ENCODE measurements around the gene IGFL2. TPM values are rescaled to one million over a fixed set of nuclear protein-coding genes. Genes with fewer than 3 reads are reported as not detected.

The IGFL2 gene
- total RNA-seq, 6 experiments from 2014 or later, result not detected

- ATAC-seq (no peak), DNase-seq (no peak)
- 47% methylated on average over 5 of the region's 6 CpGs for WGBS (ENCODE audit: insufficient coverage, low coverage, low lambda C conversion rate, missing lambda C conversion rate)
- intact Hi-C loops (cut with DNase I), result no loop called here
- Histone ChIP-seq H3K36me3 (no peaks in the 10 kb centered on the region), H3K27ac (no peak overlapping the region), H3K4me1 (no peaks in the 10 kb centered on the region), H3K9me3 (no peaks in the 10 kb centered on the region), H3K4me3 (no peak overlapping the region), H3K27me3 (no peaks in the 10 kb centered on the region)
- TF ChIP-seq POLR2A (IDR thresholded peaks at IDR 0.05) (no peak), CTCF (IDR thresholded peaks at IDR 0.05) (no peak)
Measured at GRCh38 chr19:46109876-46110275, 38.2 kb upstream of the IGFL2 start.

- Histone ChIP-seq H3K36me3 (no peaks in the 10 kb centered on the region), H3K27me3 (no peaks in the 10 kb centered on the region), H3K4me1 (no peaks in the 10 kb centered on the region), H3K9me3 (no peaks in the 10 kb centered on the region), H3K27ac (no peak overlapping the region), H3K4me3 (no peak overlapping the region)
- intact Hi-C loops (cut with DNase I), result no loop called here
- no peak for DNase-seq
- WGBS (ENCODE audit: insufficient coverage, low coverage, low lambda C conversion rate, missing lambda C conversion rate), result 50% methylated on average over 3 of the region's 3 CpGs
- TF ChIP-seq POLR2A (IDR thresholded peaks at IDR 0.05) (no peak), CTCF (IDR thresholded peaks at IDR 0.05) (no peak)
- no peak for ATAC-seq
Measured at GRCh38 chr19:46111376-46111775, 36.7 kb upstream of the IGFL2 start.

GRCh38 chr19:46112527-46112926 lies 35.5 kb upstream of the IGFL2 start:
- ATAC-seq, result no peak
- Histone ChIP-seq H3K9me3 (no peaks in the 10 kb centered on the region), H3K36me3 (no peaks in the 10 kb centered on the region), H3K27ac (no peak overlapping the region), H3K27me3 (no peaks in the 10 kb centered on the region), H3K4me3 (no peak overlapping the region), H3K4me1 (no peaks in the 10 kb centered on the region)
- TF ChIP-seq CTCF (IDR thresholded peaks at IDR 0.05) (no peak), POLR2A (IDR thresholded peaks at IDR 0.05) (no peak)
- DNase-seq, result no peak
- WGBS (ENCODE audit: insufficient coverage, low coverage, low lambda C conversion rate, missing lambda C conversion rate), result 49% methylated on average over 2 of the region's 2 CpGs
- intact Hi-C loops (cut with DNase I), result no loop called here

- DNase-seq (no peak), ATAC-seq (no peak)
- intact Hi-C loops (cut with DNase I), result no loop called here
- H3K4me3 ChIP-seq, result no peak overlapping the region
- 0% methylated on average over 1 of the region's 1 CpG for WGBS (ENCODE audit: insufficient coverage, low coverage, low lambda C conversion rate, missing lambda C conversion rate)
- no peaks in the 10 kb centered on the region for H3K4me1 ChIP-seq
- TF ChIP-seq POLR2A (IDR thresholded peaks at IDR 0.05), result no peak
- TF ChIP-seq CTCF (IDR thresholded peaks at IDR 0.05), result no peak
- H3K27ac ChIP-seq, result no peak overlapping the region
- H3K9me3 ChIP-seq, result no peaks in the 10 kb centered on the region
- no peaks in the 10 kb centered on the region for H3K27me3 ChIP-seq
- no peaks in the 10 kb centered on the region for H3K36me3 ChIP-seq
Measured at GRCh38 chr19:46113726-46114125, 34.3 kb upstream of the IGFL2 start.
